SK-N-SH treated with all-trans-retinoic acid at 6 μM for 48 hours (cell line): Measurements from ENCODE around the gene FBXW2.

Experiments used
- ATAC-seq: fragments of 200-7000 bp; cut with Tn5 transposase; 3 replicates; pipeline ENCODE4 v1.9.1; 2020; ENCODE audit warnings: mild to moderate bottlenecking, moderate library complexity
- ARNTL ChIP-seq: fragments of 450-650 bp; formaldehyde crosslinking; IDR thresholded peaks from 2 replicates; pipeline ENCODE4 v1.5.0; 2020; ENCODE audit warnings: low read depth, mild to moderate bottlenecking, moderate library complexity, borderline replicate concordance
- BACH2 ChIP-seq: fragments of 250-450 bp; sonication (Bioruptor Pico); IDR thresholded peaks from 2 replicates; pipeline ENCODE4 v1.9.0; 2021; ENCODE audit warnings: mild to moderate bottlenecking, borderline replicate concordance
- CREB5 ChIP-seq: fragments of 250-450 bp; sonication (Bioruptor Pico); IDR thresholded peaks from 2 replicates; pipeline ENCODE4 v1.5.1; 2020; ENCODE audit warnings: low read depth, mild to moderate bottlenecking, moderate library complexity
- CSRNP3 ChIP-seq: fragments of 250-450 bp; sonication (Bioruptor Pico); IDR thresholded peaks from 2 replicates; pipeline ENCODE4 v1.5.1; 2021; ENCODE audit warnings: mild to moderate bottlenecking, moderate library complexity
- ESRRG ChIP-seq: fragments of 250-450 bp; sonication (Bioruptor Pico); IDR thresholded peaks from 2 replicates; pipeline ENCODE4 v1.6.1; 2021; ENCODE audit warnings: mild to moderate bottlenecking
- GLIS3 ChIP-seq: fragments of 250-450 bp; sonication (Bioruptor Pico); IDR thresholded peaks from 2 replicates; pipeline ENCODE4 v1.5.0; 2020; ENCODE audit warnings: mild to moderate bottlenecking, moderate library complexity
- ISL1 ChIP-seq: fragments of 250-450 bp; sonication (Bioruptor Pico); IDR thresholded peaks from 2 replicates; pipeline ENCODE4 v2.1.2; 2022; ENCODE audit warnings: mild to moderate bottlenecking, moderate library complexity
- POU6F1 ChIP-seq: fragments of 250-450 bp; sonication (Bioruptor Pico); IDR thresholded peaks from 2 replicates; pipeline ENCODE4 v1.8.0; 2021; ENCODE audit warnings: low read depth, mild to moderate bottlenecking, moderate library complexity, borderline replicate concordance
- PPARA ChIP-seq: fragments of 250-450 bp; sonication (Bioruptor Pico); IDR thresholded peaks from 2 replicates; pipeline ENCODE4 v1.5.0; 2020; ENCODE audit warnings: mild to moderate bottlenecking, borderline replicate concordance
- RARB ChIP-seq: fragments of 250-450 bp; sonication (Bioruptor Pico); IDR thresholded peaks from 2 replicates; pipeline ENCODE4 v1.8.0; 2021; ENCODE audit warnings: mild to moderate bottlenecking, moderate library complexity
- TCF4 ChIP-seq: fragments of 250-450 bp; sonication (Bioruptor Pico); IDR thresholded peaks from 2 replicates; pipeline ENCODE4 v1.8.0; 2021; ENCODE audit warnings: mild to moderate bottlenecking, moderate library complexity, borderline replicate concordance
- TOX ChIP-seq: fragments of 250-450 bp; sonication (Bioruptor Pico); IDR thresholded peaks from 2 replicates; pipeline ENCODE4 v1.8.0; 2021; ENCODE audit warnings: mild to moderate bottlenecking, moderate library complexity, borderline replicate concordance
- TSHZ2 ChIP-seq: fragments of 250-450 bp; sonication (Bioruptor Pico); IDR thresholded peaks from 2 replicates; pipeline ENCODE4 v1.5.0; 2020; ENCODE audit warnings: mild to moderate bottlenecking, moderate library complexity
- ZC3H10 ChIP-seq: fragments of 250-450 bp; sonication (Bioruptor Pico); IDR thresholded peaks from 2 replicates; pipeline ENCODE4 v1.5.1; 2021; ENCODE audit warnings: mild to moderate bottlenecking, moderate library complexity
- ZFP3 ChIP-seq: fragments of 250-450 bp; sonication (Bioruptor Pico); IDR thresholded peaks from 2 replicates; pipeline ENCODE4 v1.5.0; 2020; ENCODE audit warnings: mild to moderate bottlenecking, moderate library complexity
- ZFP30 ChIP-seq: fragments of 450-650 bp; formaldehyde crosslinking; IDR thresholded peaks from 2 replicates; pipeline ENCODE4 v1.5.0; 2022; ENCODE audit warnings: mild to moderate bottlenecking, moderate library complexity
- ZNF565 ChIP-seq: fragments of 450-650 bp; formaldehyde crosslinking; conservative IDR thresholded peaks from 2 replicates; pipeline ENCODE4 v1.5.0; 2020; ENCODE audit warnings: low read depth, mild to moderate bottlenecking, moderate library complexity
- ZNF70 ChIP-seq: fragments of 450-650 bp; formaldehyde crosslinking; IDR thresholded peaks from 2 replicates; pipeline ENCODE4 v1.5.0; 2020; ENCODE audit warnings: mild to moderate bottlenecking, moderate library complexity
- ZNF8 ChIP-seq: fragments of 450-650 bp; formaldehyde crosslinking; IDR thresholded peaks from 2 replicates; pipeline ENCODE4 v1.5.0; 2020; ENCODE audit warnings: mild to moderate bottlenecking, moderate library complexity
- TF ChIP-seq, protein P1 (sequence below): fragments of 250-450 bp; sonication (Bioruptor Pico); IDR thresholded peaks from 2 replicates; pipeline ENCODE4 v1.8.0; 2020; ENCODE audit warnings: mild to moderate bottlenecking, moderate library complexity, borderline replicate concordance

The FBXW2 gene

GRCh38 chr9:120729791-120730241 is 63.4 kb downstream of the FBXW2 start (continued):
- TF ChIP-seq CSRNP3 (no peak), ZNF565 (no peak), GLIS3 (no peak), ZNF70 (no peak), ZC3H10 (no peak), POU6F1 (CRISPR knock-in tag) (no peak), TCF4 (CRISPR knock-in tag) (no peak)
- TF ChIP-seq, protein P1, sequence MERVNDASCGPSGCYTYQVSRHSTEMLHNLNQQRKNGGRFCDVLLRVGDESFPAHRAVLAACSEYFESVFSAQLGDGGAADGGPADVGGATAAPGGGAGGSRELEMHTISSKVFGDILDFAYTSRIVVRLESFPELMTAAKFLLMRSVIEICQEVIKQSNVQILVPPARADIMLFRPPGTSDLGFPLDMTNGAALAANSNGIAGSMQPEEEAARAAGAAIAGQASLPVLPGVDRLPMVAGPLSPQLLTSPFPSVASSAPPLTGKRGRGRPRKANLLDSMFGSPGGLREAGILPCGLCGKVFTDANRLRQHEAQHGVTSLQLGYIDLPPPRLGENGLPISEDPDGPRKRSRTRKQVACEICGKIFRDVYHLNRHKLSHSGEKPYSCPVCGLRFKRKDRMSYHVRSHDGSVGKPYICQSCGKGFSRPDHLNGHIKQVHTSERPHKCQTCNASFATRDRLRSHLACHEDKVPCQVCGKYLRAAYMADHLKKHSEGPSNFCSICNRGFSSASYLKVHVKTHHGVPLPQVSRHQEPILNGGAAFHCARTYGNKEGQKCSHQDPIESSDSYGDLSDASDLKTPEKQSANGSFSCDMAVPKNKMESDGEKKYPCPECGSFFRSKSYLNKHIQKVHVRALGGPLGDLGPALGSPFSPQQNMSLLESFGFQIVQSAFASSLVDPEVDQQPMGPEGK (CRISPR knock-in tag): no peak

GRCh38 chr9:120726484-120726883 is 66.7 kb downstream of the FBXW2 start:
- TF ChIP-seq ZFP3 (CRISPR knock-in tag): no peak
- no peak for TF ChIP-seq ISL1 (CRISPR knock-in tag)
- no peak for TF ChIP-seq ESRRG (CRISPR knock-in tag)
- ATAC-seq: no peak

- TF ChIP-seq ARNTL (CRISPR knock-in tag) (no peak), TCF4 (CRISPR knock-in tag) (no peak), ISL1 (CRISPR knock-in tag) (no peak), TOX (CRISPR knock-in tag) (no peak), ZFP3 (CRISPR knock-in tag) (no peak), ZNF8 (no peak), PPARA (CRISPR knock-in tag) (no peak)
- TF ChIP-seq, protein P1 (CRISPR knock-in tag): no peak
- no peak for ATAC-seq
These were observed 67.3 kb downstream of the FBXW2 start for GRCh38 chr9:120725907-120726306.

DNA sequence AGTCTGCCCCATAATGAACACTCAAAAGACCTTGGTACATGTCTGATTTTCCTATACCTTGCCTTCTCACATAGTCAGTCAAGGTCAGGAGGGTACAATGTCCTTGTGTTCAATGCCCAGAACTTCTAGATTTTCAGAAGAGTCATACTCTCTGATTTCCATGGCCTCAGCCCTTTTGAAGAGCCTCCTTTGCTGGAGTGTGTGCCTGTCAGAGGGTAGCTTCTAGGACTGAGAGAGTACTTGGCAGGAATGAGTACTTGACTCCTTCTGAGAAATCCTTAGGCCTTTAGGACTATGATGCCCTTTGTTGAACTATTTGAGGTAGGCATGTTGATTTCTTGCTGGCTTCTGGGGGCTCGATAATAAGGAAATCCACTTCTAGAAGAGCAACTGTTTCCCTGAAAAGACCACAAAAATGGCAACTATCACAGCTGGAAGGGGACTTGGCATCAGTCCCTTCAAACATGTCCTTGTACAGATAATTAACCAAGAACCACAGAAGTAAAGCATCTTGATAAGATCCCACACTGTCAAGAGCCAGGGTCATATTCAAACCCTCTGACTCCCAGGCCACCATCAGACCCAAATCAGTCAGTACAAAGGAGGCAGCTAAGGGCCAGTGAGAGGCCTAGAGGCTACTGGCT is 68.3 kb downstream of the FBXW2 start:
- ATAC-seq: no peak
- TF ChIP-seq ZFP30 (CRISPR knock-in tag): no peak
- TF ChIP-seq ZFP3 (CRISPR knock-in tag): no peak
- TF ChIP-seq BACH2 (CRISPR knock-in tag): no peak
- no peak for TF ChIP-seq POU6F1 (CRISPR knock-in tag)
- no peak for TF ChIP-seq RARB
- TF ChIP-seq CREB5: no peak
- TF ChIP-seq, protein P1 (CRISPR knock-in tag): no peak
- TF ChIP-seq TCF4 (CRISPR knock-in tag): no peak
- no peak for TF ChIP-seq TSHZ2 (CRISPR knock-in tag)
